Measurements from ENCODE around the gene SYNDIG1L. TPM values are rescaled to one million over a fixed set of nuclear protein-coding genes. Genes with fewer than 3 reads are reported as not detected.

SYNDIG1L gene
- total and polyA plus RNA-seq, 2 donors (not counting 3 experiments of a cell fraction or from before 2014, with no cell fraction given): not detected

DNA sequence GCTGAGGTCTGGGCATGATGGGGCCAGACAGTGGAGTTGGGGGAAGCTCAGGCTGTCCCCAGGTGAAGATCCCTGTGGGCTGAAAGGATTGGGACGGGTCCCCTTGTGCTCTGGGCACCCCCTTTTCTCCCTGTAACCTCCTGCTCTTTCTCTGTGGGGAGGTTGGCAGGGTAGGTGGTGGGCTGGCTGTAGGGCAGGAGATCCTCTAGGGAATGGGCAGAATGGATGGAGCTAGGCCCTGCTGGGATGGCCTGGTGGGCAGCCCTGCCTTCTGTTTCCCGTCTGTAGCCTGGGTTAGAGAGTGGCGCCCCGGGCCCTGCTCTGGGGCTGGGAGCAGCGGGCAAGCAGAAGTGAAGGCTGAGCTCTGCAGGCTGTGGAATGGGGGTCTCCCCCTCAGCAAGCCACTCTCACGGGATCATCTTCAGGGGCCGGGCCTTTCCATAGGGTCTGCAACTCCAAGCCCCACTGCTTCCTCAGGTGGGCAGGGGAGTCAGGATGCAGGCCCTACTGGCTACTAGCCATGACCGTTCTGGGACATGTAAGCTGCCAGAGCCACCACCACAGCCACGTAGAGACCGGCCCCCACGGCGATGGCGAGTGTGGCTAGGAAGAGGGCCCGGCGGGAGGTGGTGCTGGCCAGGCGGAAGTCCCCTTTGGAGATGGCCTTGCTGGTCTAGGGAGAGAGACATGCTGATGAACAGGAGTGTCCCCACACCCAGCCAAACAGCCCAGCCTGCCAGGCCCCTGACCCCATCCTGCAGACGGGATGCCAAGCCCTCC is 18.8 kb downstream of the SYNDIG1L start:
- Histone ChIP-seq H3K9ac (replicated peaks; ENCODE audit: extremely low read depth, insufficient read depth, low read length) (no peak overlapping the region), H3K79me2 (ENCODE audit: control insufficient read depth, insufficient read depth, low read length) (no peaks in the 10 kb centered on the region), H3K9me1 (replicated peaks; ENCODE audit: control insufficient read depth, extremely low read depth, insufficient read depth, low read length) (no peaks in the 10 kb centered on the region), H3K4me1 (ENCODE audit: control insufficient read depth, extremely low read depth, insufficient read depth, low read length) (no peaks in the 10 kb centered on the region), H3K4me3 (replicated peaks in 1 of 3; ENCODE audit: insufficient read depth in 1 of 3, low read depth in 1 of 3, low read length in 3 of 3) (no peak overlapping the region), H3K9me3 (replicated peaks; ENCODE audit: control insufficient read depth, insufficient read depth, low read length) (no peaks in the 10 kb centered on the region), H3K4me2 (ENCODE audit: insufficient read depth, low read length) (no peak overlapping the region), H3K36me3 (ENCODE audit: control insufficient read depth in 2 of 2, extremely low read depth in 1 of 2, insufficient read depth in 2 of 2, low read length in 2 of 2) (no peaks in the 10 kb centered on the region), H2AFZ (ENCODE audit: low read depth, low read length) (no peak overlapping the region), H4K20me1 (replicated peaks; ENCODE audit: control insufficient read depth, extremely low read depth, insufficient read depth, low read length) (no peaks in the 10 kb centered on the region), H3K27ac (ENCODE audit: insufficient read depth, low read depth, low read length) (no peak overlapping the region), H3K27me3 (ENCODE audit: control insufficient read depth in 2 of 2, insufficient read depth in 2 of 2, low read length in 2 of 2) (peaks cover 0 to 3% of the 10 kb centered on the region in 2 experiments)
- no TSS peak for BruUV-seq (replicated peaks)
- FAIRE-seq: no peak
- no peak for DNase-seq (ENCODE audit: low read depth, low spot score)
- TF ChIP-seq MAX (IDR thresholded peaks at IDR 0.05; ENCODE audit: insufficient read depth, insufficient read length) (no peak), FOS (IDR thresholded peaks at IDR 0.05; ENCODE audit: borderline replicate concordance, insufficient read depth, low read length) (no peak), POLR2AphosphoS5 (IDR thresholded peaks at IDR 0.05; ENCODE audit: insufficient read depth, low read depth, low read length) (no peak), POLR2A (IDR thresholded peaks at IDR 0.05; ENCODE audit: low read depth, low read length) (no peak), MYC (IDR thresholded peaks at IDR 0.05; ENCODE audit: low read depth, low read length) (no peak), GATA2 (IDR thresholded peaks at IDR 0.05; ENCODE audit: insufficient read depth, insufficient read length, low read depth, low read length) (no peak), EZH2 (IDR thresholded peaks at IDR 0.05; ENCODE audit: borderline replicate concordance, low read depth, low read length, severe bottlenecking) (no peak)
- TF ChIP-seq, protein P1, sequence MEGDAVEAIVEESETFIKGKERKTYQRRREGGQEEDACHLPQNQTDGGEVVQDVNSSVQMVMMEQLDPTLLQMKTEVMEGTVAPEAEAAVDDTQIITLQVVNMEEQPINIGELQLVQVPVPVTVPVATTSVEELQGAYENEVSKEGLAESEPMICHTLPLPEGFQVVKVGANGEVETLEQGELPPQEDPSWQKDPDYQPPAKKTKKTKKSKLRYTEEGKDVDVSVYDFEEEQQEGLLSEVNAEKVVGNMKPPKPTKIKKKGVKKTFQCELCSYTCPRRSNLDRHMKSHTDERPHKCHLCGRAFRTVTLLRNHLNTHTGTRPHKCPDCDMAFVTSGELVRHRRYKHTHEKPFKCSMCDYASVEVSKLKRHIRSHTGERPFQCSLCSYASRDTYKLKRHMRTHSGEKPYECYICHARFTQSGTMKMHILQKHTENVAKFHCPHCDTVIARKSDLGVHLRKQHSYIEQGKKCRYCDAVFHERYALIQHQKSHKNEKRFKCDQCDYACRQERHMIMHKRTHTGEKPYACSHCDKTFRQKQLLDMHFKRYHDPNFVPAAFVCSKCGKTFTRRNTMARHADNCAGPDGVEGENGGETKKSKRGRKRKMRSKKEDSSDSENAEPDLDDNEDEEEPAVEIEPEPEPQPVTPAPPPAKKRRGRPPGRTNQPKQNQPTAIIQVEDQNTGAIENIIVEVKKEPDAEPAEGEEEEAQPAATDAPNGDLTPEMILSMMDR (IDR thresholded peaks at IDR 0.05; ENCODE audit: extremely low read depth in 1 of 2, insufficient read depth in 1 of 2, low read depth in 1 of 2, low read length in 2 of 2): no peak
- dilution Hi-C loops (cut with MboI; ENCODE audit: extremely low pct_ligation_motif_present, low sequenced_read_pairs): no loop called here
- CTCF ChIA-PET: no interaction called here
- POLR2A ChIA-PET: no interaction called here
- intact Hi-C loops (cut with micrococcal nuclease): no loop called here
